ENCODE data around the gene HSPBP1. TPM values are rescaled to one million over a fixed set of nuclear protein-coding genes. Genes with fewer than 3 reads are reported as not detected.

HSPBP1 gene
- total RNA-seq, 1 donor from 2014 or later = 15.0 TPM

- DNase-seq (ENCODE audit: low spot score) = no peak
- H3K9me3 Mint-ChIP-seq = no peaks in the 10 kb centered on the region
- no peak overlapping the region for H2AFZ ChIP-seq (replicated peaks)
- no peaks in the 10 kb centered on the region for H3K4me1 ChIP-seq
- TF ChIP-seq EZH2phosphoT487 (IDR thresholded peaks at IDR 0.05) (no peak), EZH2 (IDR thresholded peaks at IDR 0.05) (no peak), CTCF (IDR thresholded peaks at IDR 0.05) (no peak)
- no peaks in the 10 kb centered on the region for H3K9me3 ChIP-seq (ENCODE audit: low read depth)
- H3K27ac Mint-ChIP-seq = no peak overlapping the region
- no peaks in the 10 kb centered on the region for H3K36me3 ChIP-seq
- no peak overlapping the region for H3K27ac ChIP-seq
- H3K4me3 Mint-ChIP-seq = no peak overlapping the region
- peaks cover 4% of the 10 kb centered on the region for H4K20me1 ChIP-seq (ENCODE audit: low read depth)
- no peaks in the 10 kb centered on the region for H3K79me2 ChIP-seq (ENCODE audit: low read depth)
- no peaks in the 10 kb centered on the region for H3K27me3 ChIP-seq
- H3K4me2 ChIP-seq = no peak overlapping the region
- peaks cover 23% of the 10 kb centered on the region for H3K36me3 Mint-ChIP-seq
- H3K27me3 Mint-ChIP-seq (ENCODE audit: insufficient read depth, low read depth) = peaks cover 9% of the 10 kb centered on the region
- no peak overlapping the region for H3K4me3 ChIP-seq
- no peaks in the 10 kb centered on the region for H3F3A ChIP-seq (ENCODE audit: low read depth)
- no peaks in the 10 kb centered on the region for H3K4me1 Mint-ChIP-seq
- no peak overlapping the region for H3K9ac ChIP-seq
Measured at GRCh38 chr19:55241143-55241934, 38.6 kb downstream of the HSPBP1 start.

- H3K36me3 Mint-ChIP-seq = peaks cover 27% of the 10 kb centered on the region
- no peaks in the 10 kb centered on the region for H3K79me2 ChIP-seq (ENCODE audit: low read depth)
- TF ChIP-seq EZH2phosphoT487 (IDR thresholded peaks at IDR 0.05) (no peak), EZH2 (IDR thresholded peaks at IDR 0.05) (no peak), CTCF (IDR thresholded peaks at IDR 0.05) (no peak)
- no peak overlapping the region for H3K4me2 ChIP-seq
- H3K9ac ChIP-seq = no peak overlapping the region
- no peak overlapping the region for H3K27ac Mint-ChIP-seq
- H4K20me1 ChIP-seq (ENCODE audit: low read depth) = peaks cover 4% of the 10 kb centered on the region
- H3K27me3 Mint-ChIP-seq (ENCODE audit: insufficient read depth, low read depth) = peaks cover 9% of the 10 kb centered on the region
- no peaks in the 10 kb centered on the region for H3F3A ChIP-seq (ENCODE audit: low read depth)
- DNase-seq (ENCODE audit: low spot score) = no peak
- H3K4me1 ChIP-seq = no peaks in the 10 kb centered on the region
- H3K27ac ChIP-seq = no peak overlapping the region
- H3K4me3 Mint-ChIP-seq = no peak overlapping the region
- no peaks in the 10 kb centered on the region for H3K9me3 ChIP-seq (ENCODE audit: low read depth)
- no peaks in the 10 kb centered on the region for H3K36me3 ChIP-seq
- H3K9me3 Mint-ChIP-seq = no peaks in the 10 kb centered on the region
- H3K4me1 Mint-ChIP-seq = no peaks in the 10 kb centered on the region
- no peak overlapping the region for H3K4me3 ChIP-seq
- no peaks in the 10 kb centered on the region for H3K27me3 ChIP-seq
- no peak overlapping the region for H2AFZ ChIP-seq (replicated peaks)
Measured at GRCh38 chr19:55240713-55241020, 39.2 kb downstream of the HSPBP1 start.

GRCh38 chr19:55239004-55239403, 40.9 kb downstream of the HSPBP1 start:
- Histone ChIP-seq H3F3A (ENCODE audit: low read depth) (no peaks in the 10 kb centered on the region), H4K20me1 (ENCODE audit: low read depth) (peaks cover 4% of the 10 kb centered on the region), H3K36me3 (no peaks in the 10 kb centered on the region), H3K4me1 (no peaks in the 10 kb centered on the region), H3K27me3 (no peaks in the 10 kb centered on the region), H3K27ac (no peak overlapping the region), H2AFZ (replicated peaks) (no peak overlapping the region), H3K9ac (no peak overlapping the region), H3K79me2 (ENCODE audit: low read depth) (no peaks in the 10 kb centered on the region), H3K4me2 (no peak overlapping the region), H3K4me3 (no peak overlapping the region), H3K9me3 (ENCODE audit: low read depth) (no peaks in the 10 kb centered on the region)
- peaks cover 29% of the 10 kb centered on the region for H3K36me3 Mint-ChIP-seq
- H3K4me3 Mint-ChIP-seq = no peak overlapping the region
- H3K9me3 Mint-ChIP-seq = no peaks in the 10 kb centered on the region
- H3K27ac Mint-ChIP-seq = no peak overlapping the region
- DNase-seq (ENCODE audit: low spot score) = no peak
- peaks cover 10% of the 10 kb centered on the region for H3K27me3 Mint-ChIP-seq (ENCODE audit: insufficient read depth, low read depth)
- no peaks in the 10 kb centered on the region for H3K4me1 Mint-ChIP-seq
- TF ChIP-seq CTCF (IDR thresholded peaks at IDR 0.05) (no peak), EZH2 (IDR thresholded peaks at IDR 0.05) (no peak), EZH2phosphoT487 (IDR thresholded peaks at IDR 0.05) (no peak)

Data from neural progenitor cell (in vitro differentiated cells).